ENCODE results near the gene FKBP14. TPM values are rescaled to one million over a fixed set of nuclear protein-coding genes. Genes with fewer than 3 reads are reported as not detected.

Gene FKBP14
- total and polyA plus RNA-seq, 2 of the 8 experiments (the other 6 are each of a cell fraction or from before 2014, with no cell fraction given), result 3.2 to 20.7 TPM

DNA sequence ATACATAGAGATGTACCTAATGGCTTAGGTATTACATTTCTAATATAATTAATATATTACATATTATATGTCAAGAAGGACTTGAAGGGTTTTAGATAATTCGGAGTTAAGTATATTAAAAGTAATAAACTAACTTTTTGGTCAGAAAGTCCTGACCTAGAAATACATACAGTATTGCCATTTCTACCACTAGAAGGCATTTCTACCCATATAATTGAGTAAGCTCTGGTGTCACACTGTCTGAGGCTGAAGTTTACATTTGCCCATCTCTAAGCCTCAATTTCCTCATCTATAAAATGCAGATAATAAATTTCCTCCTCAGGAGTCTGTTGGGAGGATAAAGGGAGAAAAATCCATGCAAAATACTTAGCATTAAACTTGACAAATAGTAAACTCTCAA is 7.1 kb downstream of the FKBP14 start:
- H2AFZ ChIP-seq (ENCODE audit: low read length), result no peak overlapping the region
- no peak overlapping the region for H3K27ac ChIP-seq (ENCODE audit: low read depth, low read length)
- DNase-seq (ENCODE audit: low read depth in 1 of 2, low spot score in 2 of 2) (no peak), FAIRE-seq (no peak)
- no peak overlapping the region for H3K4me3 ChIP-seq (ENCODE audit: extremely low read depth in 1 of 4, insufficient read depth in 2 of 4, low read depth in 3 of 4, low read length in 4 of 4)
- H2BK5ac ChIP-seq (ENCODE audit: low read depth, low read length), result no peak overlapping the region
- ChIA-PET CTCF (ENCODE audit: partially characterized antibody) (interaction anchor here (1.1 kb wide), 1 partner anchor 43 kb away, joined by 4 read pairs; no protein-coding TSS in a partner anchor), POLR2A (ENCODE audit: partially characterized antibody) (no interaction called here)
- no peaks in the 10 kb centered on the region for H3K9me3 ChIP-seq (ENCODE audit: insufficient read depth in 2 of 2, low read depth in 1 of 2, low read length in 1 of 2)
- H4K8ac ChIP-seq (ENCODE audit: extremely low read depth, insufficient read depth, low read length), result no peak overlapping the region
- H3K23ac ChIP-seq (ENCODE audit: insufficient read length), result no peak overlapping the region
- H2AK5ac ChIP-seq (ENCODE audit: low read depth, low read length), result no peak overlapping the region
- H3K4me1 ChIP-seq (replicated peaks in 1 of 4; ENCODE audit: control insufficient read depth in 3 of 4, insufficient read depth in 4 of 4, low read length in 3 of 4), result no peaks in the 10 kb centered on the region
- H2BK15ac ChIP-seq (ENCODE audit: low read length), result no peak overlapping the region
- H4K20me1 ChIP-seq (replicated peaks in 1 of 2; ENCODE audit: control insufficient read depth in 1 of 2, insufficient read depth in 2 of 2, low read length in 2 of 2), result peaks cover 0 to 2% of the 10 kb centered on the region in 2 experiments
- H3K27me3 ChIP-seq (replicated peaks in 1 of 4; ENCODE audit: control insufficient read depth in 3 of 4, extremely low read depth in 1 of 4, insufficient read depth in 3 of 4, low read length in 3 of 4), result no peaks in the 10 kb centered on the region
- no peak overlapping the region for H2BK120ac ChIP-seq (replicated peaks; ENCODE audit: low read depth, low read length)
- H3K56ac ChIP-seq (replicated peaks; ENCODE audit: insufficient read length, low read depth, low read length), result no peak overlapping the region
- H3K4me2 ChIP-seq (ENCODE audit: insufficient read depth in 1 of 2, low read depth in 2 of 2, low read length in 2 of 2), result no peak overlapping the region
- WGBS, 2 experiments (ENCODE audit: extremely low coverage in 1 of 2, insufficient coverage in 1 of 2, insufficient read length in 1 of 2, insufficient replicate concordance in 2 of 2, low coverage in 1 of 2, low lambda C conversion rate in 2 of 2, missing lambda C conversion rate in 1 of 2), result 91% methylated on average over 1 of the region's 1 CpG; no CpG with 5 or more reads in 1 of the 2 experiments
- H3K23me2 ChIP-seq (ENCODE audit: low read depth, low read length), result no peaks in the 10 kb centered on the region
- H3K9ac ChIP-seq (replicated peaks in 1 of 4; ENCODE audit: extremely low read depth in 1 of 4, low read depth in 3 of 4, low read length in 3 of 4), result no peak overlapping the region
- peaks cover 0 to 18% (median 7%) of the 10 kb centered on the region in 4 experiments; a peak in 3 of 8 replicates for H3K36me3 ChIP-seq (ENCODE audit: control insufficient read depth in 2 of 4, insufficient read depth in 4 of 4, low read length in 3 of 4)
- no peak overlapping the region for H2BK12ac ChIP-seq (ENCODE audit: low read depth, low read length)
- no peak overlapping the region for H4K91ac ChIP-seq (replicated peaks; ENCODE audit: insufficient read length, low read length)
- H2BK20ac ChIP-seq (ENCODE audit: low read length), result no peak overlapping the region
- peaks cover 0 to 18% of the 10 kb centered on the region in 2 experiments; a peak in 2 of 4 replicates for H3K79me2 ChIP-seq (ENCODE audit: control insufficient read depth in 1 of 2, insufficient read depth in 2 of 2, low read length in 2 of 2)
- no peak overlapping the region for H4K5ac ChIP-seq (ENCODE audit: insufficient read length, low read depth, low read length)
- no peak overlapping the region for H3K4ac ChIP-seq (replicated peaks; ENCODE audit: insufficient read length, low read depth, low read length)
- no peak overlapping the region for H3K14ac ChIP-seq (ENCODE audit: insufficient read length)
- H3K18ac ChIP-seq (ENCODE audit: extremely low read depth, low read length), result no peak overlapping the region
- no peaks in the 10 kb centered on the region for H3K79me1 ChIP-seq (ENCODE audit: low read depth, low read length)
- TF ChIP-seq EP300 (IDR thresholded peaks at IDR 0.05; ENCODE audit: borderline replicate concordance in 1 of 2, low read depth in 2 of 2, low read length in 2 of 2) (no peak), POLR2A (IDR thresholded peaks at IDR 0.05; ENCODE audit: control extremely low read depth in 1 of 2, low read depth in 2 of 2, low read length in 2 of 2) (no peak), POLR2AphosphoS5 (IDR thresholded peaks at IDR 0.05; ENCODE audit: low read depth, low read length) (no peak), BRCA1 (IDR thresholded peaks at IDR 0.05; ENCODE audit: low read depth, low read length) (no peak), ZNF274 (IDR thresholded peaks at IDR 0.05; ENCODE audit: borderline replicate concordance, extremely low read depth, low read length) (no peak), KDM5A (IDR thresholded peaks at IDR 0.05; ENCODE audit: low read length) (no peak), RFX5 (IDR thresholded peaks at IDR 0.05; ENCODE audit: borderline replicate concordance, low read depth, low read length) (no peak), SIN3A (conservative IDR thresholded peaks at IDR 0.05 in 1 of 2, IDR thresholded peaks at IDR 0.05 in 1 of 2; ENCODE audit: low read depth in 1 of 2, low read length in 2 of 2) (no peak), SP1 (IDR thresholded peaks at IDR 0.05; ENCODE audit: low read depth, low read length) (no peak), RXRA (IDR thresholded peaks at IDR 0.05; ENCODE audit: insufficient read depth, low read depth, low read length) (no peak), TAF1 (IDR thresholded peaks at IDR 0.05; ENCODE audit: low read depth, low read length) (no peak), SRF (IDR thresholded peaks at IDR 0.05; ENCODE audit: low read depth, low read length) (no peak), CBX8 (IDR thresholded peaks at IDR 0.05; ENCODE audit: borderline replicate concordance, low read depth, low read length) (no peak), EZH2 (IDR thresholded peaks at IDR 0.05; ENCODE audit: low read depth, low read length, severe bottlenecking) (no peak)

Data from H1 (cell line).